Endodermal cell (in vitro differentiated cells): ENCODE results near the gene ANKFY1. TPM values are rescaled to one million over a fixed set of nuclear protein-coding genes. Genes with fewer than 3 reads are reported as not detected.
A peak's percentile ranks its signal among the peaks of the same experiment; 100 is the strongest.

Experiments used
- DNase-seq: peaks from one replicate; pipeline ENCODE4 v3.0.0-alpha.2; 2017
- H3K27ac ChIP-seq: 2 replicates; pipeline ENCODE4 v1.5.1; 2013; ENCODE audit warnings: mild to moderate bottlenecking, low read depth, low read length, moderate library complexity
- H3K27me3 ChIP-seq: 2 replicates; pipeline ENCODE4 v1.6.1; 2013; ENCODE audit warnings: mild to moderate bottlenecking, low read length, moderate library complexity; ENCODE audit not compliant: insufficient read depth, control insufficient read depth, poor library complexity, severe bottlenecking
- H3K36me3 ChIP-seq: 2 replicates; pipeline ENCODE4 v1.7.0; 2013; ENCODE audit warnings: mild to moderate bottlenecking, low read length, moderate library complexity; ENCODE audit not compliant: control insufficient read depth, insufficient read depth
- H3K4me1 ChIP-seq: one replicate; pipeline ENCODE4 v1.7.0; 2013; ENCODE audit warnings: low read length; ENCODE audit not compliant: control insufficient read depth, insufficient read depth
- H3K4me3 ChIP-seq: 2 replicates; pipeline ENCODE4 v1.5.1; 2013; ENCODE audit warnings: mild to moderate bottlenecking, low read length, moderate library complexity
- H3K9ac ChIP-seq: 2 replicates; pipeline ENCODE4 v1.6.1; 2013; ENCODE audit warnings: mild to moderate bottlenecking, low read length, moderate library complexity; ENCODE audit not compliant: poor library complexity, severe bottlenecking; ENCODE audit errors: extremely low read depth
- H3K9me3 ChIP-seq: 2 replicates; pipeline ENCODE4 v1.6.1; 2013; ENCODE audit warnings: mild to moderate bottlenecking, low read length, moderate library complexity; ENCODE audit not compliant: control insufficient read depth
- H3K27ac Mint-ChIP-seq: 2 replicates; pipeline ENCODE4 v1.8.0; 2020; ENCODE audit warnings: mixed read lengths
- H3K27me3 Mint-ChIP-seq: 2 replicates; pipeline ENCODE4 v1.8.0; 2021; ENCODE audit warnings: mild to moderate bottlenecking, mixed read lengths; ENCODE audit not compliant: insufficient read depth
- H3K36me3 Mint-ChIP-seq: 2 replicates; pipeline ENCODE4 v1.8.0; 2020; ENCODE audit warnings: low read depth, mixed read lengths
- H3K4me1 Mint-ChIP-seq: 2 replicates; pipeline ENCODE4 v1.8.0; 2020; ENCODE audit warnings: mixed read lengths
- H3K4me3 Mint-ChIP-seq: 2 replicates; pipeline ENCODE4 v1.8.0; 2020; ENCODE audit warnings: mild to moderate bottlenecking, moderate library complexity, mixed read lengths
- H3K9me3 Mint-ChIP-seq: 2 replicates; pipeline ENCODE4 v1.8.0; 2020; ENCODE audit warnings: mild to moderate bottlenecking, mixed read lengths
- CTCF ChIP-seq: fragments of 200-600 bp; sonication (generic); conservative IDR thresholded peaks from 2 replicates; pipeline ENCODE4 v1.5.0; 2021; ENCODE audit warnings: antibody characterized with exemption, mild to moderate bottlenecking
- WGBS, 2 experiments: methylation state at CpG; one replicate each; pipeline versions ENCODE4 v1.1.5 to v1.1.7; 2013; ENCODE audit warnings: missing lambda C conversion rate in 2 of 2, mixed read lengths in 1 of 2; ENCODE audit not compliant: insufficient coverage in 1 of 2, insufficient read length in 1 of 2; 5-methylcytosine and 5-hydroxymethylcytosine counted together
- long read RNA-seq, 4 experiments: library from polyadenylated mRNA in 2 of 4; library from RNA in 1 of 4; library from capped mRNA in 1 of 4; stranded (forward) in 3 of 4; unstranded in 1 of 4; transcript quantifications; one replicate each; pipeline ENCODE4 v2.0.0, GENCODE V29; 2020 to 2021; ENCODE audit warnings: inconsistent platforms in 1 of 4
- polyA plus RNA-seq, 2 experiments: library from polyadenylated mRNA; stranded (reverse); fragments of 50-300 nt; gene quantifications; one replicate each; pipeline ENCODE4 v1.2.3, GENCODE V29; 2013
- total RNA-seq, 2 donors: library from RNA; stranded (reverse); fragmentation: NEBNext Ultra II Directional in 1 of 2; extraction: Animal tissue kit (Norgen Biotek cat#: 25700) in 1 of 2; gene quantifications; 2 replicates in 1 of 2; 3 replicates in 1 of 2; pipeline ENCODE4 v1.2.1, GENCODE V29; 2021

ANKFY1 gene
- 10 to 100 TPM; 48.0 to 62.4 TPM for total RNA-seq
- polyA plus RNA-seq (2013, experiment 1 of 2), result 42.5 TPM
- polyA plus RNA-seq (2013, experiment 2 of 2), result 40.5 TPM
- long read RNA-seq, experiment 1, full-length matches to known transcripts, result 1 of 9 reads
- long read RNA-seq, experiment 1, partial matches to known transcripts, result 0 of 9 reads
- long read RNA-seq, experiment 1, other reads (novel, unspliced or antisense), result 8 of 9 reads
- long read RNA-seq, experiment 2, full-length matches to known transcripts, result 18 of 55 reads
- long read RNA-seq, experiment 2, partial matches to known transcripts, result 13 of 55 reads
- long read RNA-seq, experiment 2, other reads (novel, unspliced or antisense), result 24 of 55 reads
- long read RNA-seq, experiment 3, full-length matches to known transcripts, result 9 of 51 reads
- long read RNA-seq, experiment 3, partial matches to known transcripts, result 12 of 51 reads
- long read RNA-seq, experiment 3, other reads (novel, unspliced or antisense), result 30 of 51 reads
- long read RNA-seq, experiment 4, full-length matches to known transcripts, result 1 of 2 reads
- long read RNA-seq, experiment 4, partial matches to known transcripts, result 0 of 2 reads
- long read RNA-seq, experiment 4, other reads (novel, unspliced or antisense), result 1 of 2 reads

- H3K36me3 ChIP-seq, result peaks cover 43% of the 10 kb centered on the region
- Mint-ChIP-seq H3K27me3 (no peaks in the 10 kb centered on the region), H3K4me1 (peaks cover 18% of the 10 kb centered on the region), H3K27ac (peak within 1 kb of the TSS; percentile 80), H3K36me3 (peaks cover 43% of the 10 kb centered on the region), H3K9me3 (peaks cover 18% of the 10 kb centered on the region), H3K4me3 (peak within 1 kb of the TSS; percentile 74)
- DNase-seq, result peak; percentile 100
- H3K27me3 ChIP-seq, result no peaks in the 10 kb centered on the region
- H3K9me3 ChIP-seq, result peaks cover 20% of the 10 kb centered on the region
- peak within 1 kb of the TSS; percentile 90 for H3K4me3 ChIP-seq
- no peaks in the 10 kb centered on the region for H3K4me1 ChIP-seq
- peak within 1 kb of the TSS; percentile 93 for H3K27ac ChIP-seq
- peak within 1 kb of the TSS; percentile 85 for H3K9ac ChIP-seq
- no peak for TF ChIP-seq CTCF
- WGBS, 2 experiments, result 0% methylated on average over 5 to 85 of the region's 85 CpGs
Measured at GRCh38 chr17:4263282-4264215, at the start of gene ANKFY1. ANKFY1 (minus strand) TSS chr17:4263979; CDS start chr17:4263941, 38 bp downstream.

- H3K4me3 Mint-ChIP-seq, result no peak overlapping the region
- DNase-seq, result no peak
Measured at GRCh38 chr17:4310354-4311060, 46.7 kb upstream of the ANKFY1 start.

More at GRCh38 chr17:4310354-4311060, 46.7 kb upstream of the ANKFY1 start:
- Histone ChIP-seq H3K27ac (no peak overlapping the region), H3K27me3 (no peaks in the 10 kb centered on the region), H3K9me3 (peaks cover 35% of the 10 kb centered on the region), H3K9ac (no peak overlapping the region), H3K4me1 (peaks cover 2% of the 10 kb centered on the region), H3K36me3 (peaks cover 46% of the 10 kb centered on the region), H3K4me3 (no peak overlapping the region)
- TF ChIP-seq CTCF, result no peak
- Mint-ChIP-seq H3K36me3 (peaks cover 57% of the 10 kb centered on the region), H3K27ac (peak overlapping the region; percentile 4), H3K9me3 (peaks cover 17% of the 10 kb centered on the region), H3K4me1 (peaks cover 22% of the 10 kb centered on the region), H3K27me3 (no peaks in the 10 kb centered on the region)
- 96% methylated on average over 5 to 6 of the region's 6 CpGs for WGBS, 2 experiments
